ENCODE results near the gene SEPTIN8.
A peak's percentile ranks its signal among the peaks of the same experiment; 100 is the strongest.
"Not testable (repeated sequence)": the region's sequence is repeated elsewhere in the genome, so short reads cannot be mapped to it uniquely, and the experiment has no call there.

Gene SEPTIN8

DNA sequence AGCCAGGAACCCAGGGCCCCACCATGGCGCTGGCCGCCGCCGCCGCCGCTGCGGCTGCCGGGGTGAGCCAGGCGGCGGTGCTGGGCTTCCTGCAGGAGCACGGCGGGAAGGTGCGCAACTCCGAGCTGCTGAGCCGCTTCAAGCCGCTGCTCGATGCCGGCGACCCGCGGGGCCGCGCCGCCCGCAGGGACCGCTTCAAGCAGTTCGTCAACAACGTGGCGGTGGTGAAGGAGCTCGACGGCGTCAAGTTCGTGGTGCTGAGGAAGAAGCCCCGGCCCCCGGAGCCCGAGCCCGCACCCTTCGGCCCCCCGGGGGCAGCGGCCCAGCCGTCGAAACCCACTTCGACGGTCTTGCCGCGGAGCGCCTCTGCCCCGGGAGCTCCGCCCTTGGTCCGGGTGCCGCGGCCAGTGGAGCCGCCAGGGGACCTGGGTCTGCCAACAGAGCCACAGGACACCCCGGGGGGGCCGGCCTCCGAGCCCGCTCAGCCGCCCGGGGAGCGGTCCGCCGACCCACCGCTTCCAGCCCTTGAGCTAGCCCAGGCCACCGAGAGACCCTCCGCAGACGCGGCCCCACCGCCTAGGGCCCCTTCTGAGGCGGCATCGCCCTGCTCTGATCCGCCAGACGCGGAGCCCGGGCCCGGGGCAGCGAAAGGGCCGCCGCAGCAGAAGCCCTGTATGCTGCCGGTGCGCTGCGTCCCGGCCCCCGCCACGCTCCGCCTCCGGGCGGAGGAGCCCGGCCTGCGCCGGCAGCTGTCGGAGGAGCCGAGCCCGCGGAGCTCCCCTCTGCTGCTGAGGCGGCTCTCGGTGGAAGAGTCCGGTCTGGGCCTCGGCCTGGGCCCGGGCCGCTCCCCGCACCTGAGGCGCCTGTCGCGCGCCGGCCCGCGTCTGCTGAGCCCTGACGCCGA lies 36.8 kb upstream of the SEPTIN8 start:
- DNase-seq: peak; percentile 8
- in situ Hi-C loops (cut with HindIII; ENCODE audit: low pct_ligation_motif_present, low pct_unique_long_range_greater_than_20kb, low sequenced_read_pairs): no loop called here

DNA sequence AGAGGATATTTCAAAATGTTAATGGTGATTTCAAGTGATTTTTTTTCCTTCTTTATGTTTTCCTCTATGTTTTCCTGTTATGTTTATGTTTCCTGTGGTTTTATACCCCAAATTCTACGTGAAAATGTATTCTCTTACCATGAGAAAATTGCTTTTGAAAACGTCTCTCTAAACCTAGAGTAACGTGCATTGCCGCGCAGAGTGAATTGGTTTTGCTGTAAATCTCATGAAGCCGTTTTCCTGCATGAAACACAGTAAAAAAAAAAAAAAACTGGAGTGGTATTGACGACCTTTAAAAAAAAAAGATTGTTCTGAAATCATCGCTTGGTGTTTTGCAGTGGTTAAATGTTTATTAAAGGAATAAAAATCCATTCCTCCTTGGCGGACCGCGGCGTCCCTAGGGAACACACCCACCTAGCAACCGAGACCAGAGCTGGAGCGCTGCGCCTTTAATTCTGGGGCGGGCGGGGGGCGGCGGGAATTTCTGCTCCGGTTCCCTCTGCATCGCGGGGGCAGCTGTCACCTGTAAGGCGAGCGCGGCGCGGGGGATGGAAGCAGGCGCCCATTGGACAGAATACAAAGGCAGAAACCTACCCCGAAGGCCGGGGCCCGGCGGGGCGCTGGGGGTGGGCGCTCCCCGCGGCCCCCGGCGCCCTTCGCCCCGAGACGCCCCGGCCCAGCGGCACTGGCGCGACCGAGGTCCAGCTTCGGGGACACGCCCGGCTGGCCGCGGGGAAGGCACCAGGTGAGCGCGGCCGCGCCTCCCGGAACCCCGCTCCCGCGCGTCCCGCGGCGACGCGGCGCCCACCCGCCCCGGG lies 36.0 kb upstream of the SEPTIN8 start, which contains the start of gene SOWAHA:
SOWAHA (plus strand) TSS at position 522 of the 818 bp plus-strand sequence. CDS start 320 bp downstream, outside the sequence.
- no peak for DNase-seq
- in situ Hi-C loops (cut with HindIII; ENCODE audit: low pct_ligation_motif_present, low pct_unique_long_range_greater_than_20kb, low sequenced_read_pairs): no loop called here

- DNase-seq: no peak
- in situ Hi-C loops (cut with HindIII; ENCODE audit: low pct_ligation_motif_present, low pct_unique_long_range_greater_than_20kb, low sequenced_read_pairs): no loop called here
Measured at GRCh38 chr5:132812123-132812765, 35.2 kb upstream of the SEPTIN8 start.

- no peak for DNase-seq
- in situ Hi-C loops (cut with HindIII; ENCODE audit: low pct_ligation_motif_present, low pct_unique_long_range_greater_than_20kb, low sequenced_read_pairs): no loop called here
Measured at GRCh38 chr5:132810605-132811004, 33.6 kb upstream of the SEPTIN8 start.

DNA sequence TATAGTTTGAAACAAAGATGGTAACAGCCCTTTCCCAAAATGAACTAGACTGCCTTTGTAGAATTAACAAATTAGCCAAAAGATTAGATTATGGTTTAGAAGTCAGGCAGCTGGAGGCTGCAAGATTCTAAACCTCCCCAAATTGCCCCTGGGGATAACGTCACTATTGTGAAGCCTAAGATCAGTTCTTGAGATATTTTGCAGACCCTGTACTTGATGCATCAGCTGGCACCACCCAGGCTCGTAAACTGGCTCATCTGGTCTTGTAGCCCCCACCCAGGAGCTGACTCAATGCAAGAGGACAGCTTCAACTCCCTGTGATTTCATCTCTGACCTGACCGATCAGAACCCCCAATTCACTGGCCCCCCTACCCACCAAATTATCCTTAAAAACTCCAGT lies 31.8 kb upstream of the SEPTIN8 start:
- DNase-seq: no peak

GRCh38 chr5:132808448-132808847 lies 31.4 kb upstream of the SEPTIN8 start:
- in situ Hi-C loops (cut with HindIII; ENCODE audit: low pct_ligation_motif_present, low pct_unique_long_range_greater_than_20kb, low sequenced_read_pairs): no loop called here

More for the DNA sequence above, 31.8 kb upstream of the SEPTIN8 start:
- in situ Hi-C loops (cut with HindIII; ENCODE audit: low pct_ligation_motif_present, low pct_unique_long_range_greater_than_20kb, low sequenced_read_pairs): no loop called here

DNA sequence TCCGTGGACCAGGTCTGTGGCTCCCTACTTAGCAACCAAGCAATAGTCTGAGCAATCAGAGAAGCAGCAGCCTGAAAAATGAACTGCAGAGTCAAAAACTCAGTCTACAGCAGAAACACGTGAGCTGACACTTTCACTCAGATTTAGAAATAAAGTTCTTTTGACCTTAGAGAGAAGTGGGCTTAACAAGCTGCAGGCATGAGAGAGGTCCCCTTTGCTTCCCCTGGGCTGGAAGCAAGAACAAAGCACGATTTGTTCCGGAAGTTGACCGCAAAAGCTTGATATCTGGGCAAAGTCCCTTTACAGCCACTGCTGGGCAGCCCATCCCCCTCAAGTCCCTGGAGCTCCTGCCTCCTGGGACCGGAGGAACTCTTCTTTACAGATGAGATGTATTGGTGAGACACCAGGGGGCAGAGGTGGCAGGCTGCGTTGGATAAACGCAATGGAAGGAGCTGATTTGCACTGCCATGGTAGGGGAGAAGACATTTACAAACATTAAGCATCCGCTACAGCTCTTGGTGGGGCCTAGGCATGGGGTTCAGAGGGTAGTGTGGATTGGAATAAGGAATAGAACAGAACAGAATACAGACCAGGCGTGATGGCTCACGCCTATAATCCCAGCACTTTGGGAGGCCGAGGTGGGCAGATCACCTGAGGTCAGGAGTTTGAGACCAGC lies 30.3 kb upstream of the SEPTIN8 start:
- DNase-seq: peak; percentile 26
- in situ Hi-C loops (cut with HindIII; ENCODE audit: low pct_ligation_motif_present, low pct_unique_long_range_greater_than_20kb, low sequenced_read_pairs): no loop called here

More at GRCh38 chr5:132808448-132808847, 31.4 kb upstream of the SEPTIN8 start:
- DNase-seq: no peak

- DNase-seq; in situ Hi-C loops (cut with HindIII; ENCODE audit: low pct_ligation_motif_present, low pct_unique_long_range_greater_than_20kb, low sequenced_read_pairs): not testable (repeated sequence)
Measured at GRCh38 chr5:132806804-132807162, 29.7 kb upstream of the SEPTIN8 start.

DNA sequence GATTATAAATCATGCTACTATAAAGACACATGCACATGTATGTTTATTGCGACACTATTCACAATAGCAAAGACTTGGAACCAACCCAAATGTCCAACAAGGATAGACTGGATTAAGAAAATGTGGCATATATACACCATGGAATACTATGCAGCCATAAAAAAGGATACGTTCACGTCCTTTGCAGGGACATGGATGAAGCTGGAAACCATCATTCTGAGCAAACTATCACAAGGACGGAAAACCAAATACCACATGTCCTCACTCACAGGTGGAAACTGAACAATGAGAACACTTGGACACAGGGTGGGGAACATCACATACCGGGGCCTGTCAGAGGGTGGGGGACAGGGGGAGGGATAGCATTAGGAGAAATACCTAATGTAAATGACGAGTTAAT lies 28.8 kb upstream of the SEPTIN8 start:
- DNase-seq; in situ Hi-C loops (cut with HindIII; ENCODE audit: low pct_ligation_motif_present, low pct_unique_long_range_greater_than_20kb, low sequenced_read_pairs): not testable (repeated sequence)

DNA sequence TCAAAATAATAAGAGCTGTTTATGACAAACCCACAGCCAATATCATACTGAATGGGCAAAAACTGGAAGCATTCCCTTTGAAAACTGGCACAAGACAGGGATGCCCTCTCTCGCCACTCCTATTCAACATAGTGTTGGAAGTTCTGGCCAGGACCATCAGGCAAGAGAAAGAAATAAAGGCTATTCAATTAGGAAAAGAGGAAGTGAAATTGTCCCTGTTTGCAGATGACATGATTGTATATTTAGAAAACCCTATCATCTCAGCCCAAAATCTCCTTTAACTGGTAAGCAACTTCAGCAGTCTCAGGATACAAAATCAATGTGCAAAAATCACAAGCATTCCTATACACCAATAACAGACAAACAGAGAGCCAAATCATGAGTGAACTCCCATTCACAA lies 27.2 kb upstream of the SEPTIN8 start:
- DNase-seq; in situ Hi-C loops (cut with HindIII; ENCODE audit: low pct_ligation_motif_present, low pct_unique_long_range_greater_than_20kb, low sequenced_read_pairs): not testable (repeated sequence)

DNA sequence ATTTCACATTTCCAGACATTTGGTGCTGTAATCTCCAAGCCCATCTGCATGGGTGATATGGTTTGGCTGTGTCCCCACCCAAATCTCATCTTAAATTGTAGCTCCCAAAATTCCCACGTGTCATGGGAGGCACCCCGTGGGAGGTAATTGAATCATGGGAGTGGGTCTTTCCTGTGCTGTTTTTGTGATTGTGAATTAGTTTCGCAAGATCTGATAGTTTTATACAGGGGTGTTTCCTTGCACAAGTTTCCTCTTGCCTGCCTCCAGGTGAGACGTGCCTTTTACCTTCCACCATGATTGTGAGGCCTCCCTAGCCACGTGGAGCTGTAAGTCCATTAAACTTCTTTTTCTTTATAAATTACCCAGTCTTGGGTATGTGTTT lies 25.6 kb upstream of the SEPTIN8 start:
- in situ Hi-C loops (cut with HindIII; ENCODE audit: low pct_ligation_motif_present, low pct_unique_long_range_greater_than_20kb, low sequenced_read_pairs); DNase-seq: not testable (repeated sequence)

DNA sequence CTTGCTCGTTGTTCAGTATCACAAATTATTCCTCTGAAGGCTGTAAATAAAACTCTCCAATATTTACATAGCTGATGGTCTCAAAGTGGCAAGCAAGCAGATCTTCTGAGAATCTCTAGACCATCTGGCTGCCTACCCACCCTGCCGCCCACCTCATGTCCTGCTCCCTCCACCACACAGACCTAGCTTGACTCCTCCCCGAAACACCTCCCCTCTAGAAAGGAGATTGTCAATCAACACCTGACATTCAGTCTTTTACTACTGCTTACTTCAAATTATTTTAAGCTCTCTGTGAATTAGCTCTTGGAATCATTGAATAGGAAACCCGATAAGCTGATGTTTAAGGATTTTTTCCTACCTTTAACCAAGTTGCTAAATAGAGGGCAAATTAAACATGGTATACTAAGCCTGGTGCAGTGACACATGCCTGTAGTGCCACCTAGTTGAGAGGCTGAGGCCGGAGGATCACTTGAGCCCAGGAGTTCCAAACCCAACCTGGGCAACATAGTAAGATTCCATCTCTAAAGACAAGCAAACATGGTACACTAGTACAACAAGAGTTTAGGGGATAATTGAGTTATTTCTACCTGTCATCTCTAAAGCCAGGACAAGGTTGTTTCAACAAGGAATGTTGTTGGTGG lies 25.1 kb upstream of the SEPTIN8 start:
- peak; percentile 8 for DNase-seq
- in situ Hi-C loops (cut with HindIII; ENCODE audit: low pct_ligation_motif_present, low pct_unique_long_range_greater_than_20kb, low sequenced_read_pairs): no loop called here

- in situ Hi-C loops (cut with HindIII; ENCODE audit: low pct_ligation_motif_present, low pct_unique_long_range_greater_than_20kb, low sequenced_read_pairs): no loop called here
- no peak for DNase-seq
Measured at GRCh38 chr5:132800545-132800944, 23.5 kb upstream of the SEPTIN8 start.

- in situ Hi-C loops (cut with HindIII; ENCODE audit: low pct_ligation_motif_present, low pct_unique_long_range_greater_than_20kb, low sequenced_read_pairs): no loop called here
- no peak for DNase-seq
Measured at GRCh38 chr5:132799392-132799791, 22.4 kb upstream of the SEPTIN8 start.

- in situ Hi-C loops (cut with HindIII; ENCODE audit: low pct_ligation_motif_present, low pct_unique_long_range_greater_than_20kb, low sequenced_read_pairs): no loop called here
Measured at GRCh38 chr5:132797651-132798050, 20.6 kb upstream of the SEPTIN8 start.

DNA sequence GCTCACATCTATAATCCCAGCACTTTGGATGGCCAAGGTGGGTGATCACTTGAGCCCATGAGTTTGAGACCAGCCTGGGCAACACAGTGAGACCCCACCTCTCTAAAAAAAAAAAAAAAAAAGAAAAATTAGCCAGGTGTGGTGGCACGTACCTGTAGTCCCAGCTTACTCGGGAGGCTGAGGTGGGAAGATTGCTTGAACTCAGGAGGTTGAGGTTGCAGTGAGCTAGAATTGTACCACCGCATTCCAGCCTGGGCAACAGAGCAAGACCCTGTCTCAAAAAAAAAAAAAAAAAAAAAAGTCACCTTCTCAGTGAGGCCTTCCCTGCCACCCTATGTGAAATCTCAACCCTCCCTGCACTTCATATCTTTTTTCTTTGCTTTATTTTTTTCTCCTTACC lies 14.0 kb upstream of the SEPTIN8 start:
- in situ Hi-C loops (cut with HindIII; ENCODE audit: low pct_ligation_motif_present, low pct_unique_long_range_greater_than_20kb, low sequenced_read_pairs): no loop called here
- DNase-seq: no peak

More at GRCh38 chr5:132797651-132798050, 20.6 kb upstream of the SEPTIN8 start:
- DNase-seq: no peak

DNA sequence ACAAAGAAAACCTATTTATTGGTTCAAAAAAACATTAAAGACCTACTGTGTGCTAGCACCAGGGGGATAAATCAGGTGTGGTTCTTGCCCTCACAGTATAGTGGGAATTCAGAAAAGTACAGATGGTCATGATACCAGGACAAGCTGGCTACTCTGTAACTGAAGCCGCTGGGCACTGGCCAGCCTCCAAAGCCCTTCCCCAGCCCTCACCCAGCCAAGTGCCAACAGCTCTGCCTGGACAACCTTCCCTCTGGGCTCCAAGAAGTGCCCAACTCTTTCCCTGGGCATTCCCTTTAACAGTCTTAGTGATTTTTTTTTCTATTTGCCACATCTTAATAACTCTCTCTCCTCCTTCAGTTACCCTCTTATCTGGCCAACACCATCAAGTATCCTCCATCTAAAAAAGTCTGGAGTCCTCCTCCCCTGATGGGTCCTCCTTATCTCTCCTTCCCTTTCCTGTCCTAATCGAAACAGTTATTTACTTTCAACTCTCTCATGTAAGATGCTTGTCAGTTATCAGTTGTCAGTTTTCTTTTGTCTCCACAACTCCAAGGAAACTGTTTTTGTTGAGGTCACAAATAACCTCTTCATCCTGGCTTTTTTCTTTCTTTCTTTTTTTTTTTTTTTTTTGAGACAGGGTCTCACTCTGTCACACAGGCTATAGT lies 13.3 kb upstream of the SEPTIN8 start:
- in situ Hi-C loops (cut with HindIII; ENCODE audit: low pct_ligation_motif_present, low pct_unique_long_range_greater_than_20kb, low sequenced_read_pairs): no loop called here

More for the DNA sequence above, 13.3 kb upstream of the SEPTIN8 start:
- DNase-seq: no peak

Data from ACHN (cell line).